ENCODE results near the gene SLC25A23.

GRCh38 chr19:6476896-6477431, 17.4 kb upstream of the SLC25A23 start:
- TF ChIP-seq, protein P1, sequence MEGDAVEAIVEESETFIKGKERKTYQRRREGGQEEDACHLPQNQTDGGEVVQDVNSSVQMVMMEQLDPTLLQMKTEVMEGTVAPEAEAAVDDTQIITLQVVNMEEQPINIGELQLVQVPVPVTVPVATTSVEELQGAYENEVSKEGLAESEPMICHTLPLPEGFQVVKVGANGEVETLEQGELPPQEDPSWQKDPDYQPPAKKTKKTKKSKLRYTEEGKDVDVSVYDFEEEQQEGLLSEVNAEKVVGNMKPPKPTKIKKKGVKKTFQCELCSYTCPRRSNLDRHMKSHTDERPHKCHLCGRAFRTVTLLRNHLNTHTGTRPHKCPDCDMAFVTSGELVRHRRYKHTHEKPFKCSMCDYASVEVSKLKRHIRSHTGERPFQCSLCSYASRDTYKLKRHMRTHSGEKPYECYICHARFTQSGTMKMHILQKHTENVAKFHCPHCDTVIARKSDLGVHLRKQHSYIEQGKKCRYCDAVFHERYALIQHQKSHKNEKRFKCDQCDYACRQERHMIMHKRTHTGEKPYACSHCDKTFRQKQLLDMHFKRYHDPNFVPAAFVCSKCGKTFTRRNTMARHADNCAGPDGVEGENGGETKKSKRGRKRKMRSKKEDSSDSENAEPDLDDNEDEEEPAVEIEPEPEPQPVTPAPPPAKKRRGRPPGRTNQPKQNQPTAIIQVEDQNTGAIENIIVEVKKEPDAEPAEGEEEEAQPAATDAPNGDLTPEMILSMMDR (IDR thresholded peaks at IDR 0.05; ENCODE audit: low read depth, low read length, missing input control) = no peak
- no peak for TF ChIP-seq FOXA2 (IDR thresholded peaks at IDR 0.05)
- TF ChIP-seq, protein P2, sequence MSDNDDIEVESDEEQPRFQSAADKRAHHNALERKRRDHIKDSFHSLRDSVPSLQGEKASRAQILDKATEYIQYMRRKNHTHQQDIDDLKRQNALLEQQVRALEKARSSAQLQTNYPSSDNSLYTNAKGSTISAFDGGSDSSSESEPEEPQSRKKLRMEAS (IDR thresholded peaks at IDR 0.05) = no peak
- TF ChIP-seq GABPA (IDR thresholded peaks at IDR 0.05 in 1 of 2, conservative IDR thresholded peaks at IDR 0.05 in 1 of 2) = no peak
- TF ChIP-seq REST (IDR thresholded peaks at IDR 0.05) = no peak
- TF ChIP-seq ZBTB33 (IDR thresholded peaks at IDR 0.05) = no peak
- TF ChIP-seq YY1 (IDR thresholded peaks at IDR 0.05) = no peak
- TF ChIP-seq EGR1 (IDR thresholded peaks at IDR 0.05; ENCODE audit: low read depth in 2 of 2) = no peak
- TF ChIP-seq RAD21 (IDR thresholded peaks at IDR 0.05) = no peak
- no peak for TF ChIP-seq TAF1 (conservative IDR thresholded peaks at IDR 0.05)
- TF ChIP-seq, protein P3, sequence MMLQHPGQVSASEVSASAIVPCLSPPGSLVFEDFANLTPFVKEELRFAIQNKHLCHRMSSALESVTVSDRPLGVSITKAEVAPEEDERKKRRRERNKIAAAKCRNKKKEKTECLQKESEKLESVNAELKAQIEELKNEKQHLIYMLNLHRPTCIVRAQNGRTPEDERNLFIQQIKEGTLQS (IDR thresholded peaks at IDR 0.05) = no peak
